ENCODE data around the gene INPP5D. TPM values are rescaled to one million over a fixed set of nuclear protein-coding genes. Genes with fewer than 3 reads are reported as not detected.

INPP5D gene
- polyA plus RNA-seq, 2 of the 4 experiments (the other 2 are of a cell fraction) = 0.26 to 0.53 TPM

- Histone ChIP-seq H3K4me2 (peak overlapping the region; percentile 84), H3K27ac (peak overlapping the region; percentile 68 to 73), H3K4me3 (peak overlapping the region; percentile 2; the same call in 1 of the 3 replicates), H3K9me3 (no peaks in the 10 kb centered on the region), H3K4me1 (peaks cover 14% of the 10 kb centered on the region)
- CTCF ChIA-PET = interaction anchor here (1.0 kb wide), 1 partner anchor 32 kb away, joined by 4 read pairs; no protein-coding TSS in a partner anchor
- FAIRE-seq (no peak), DNase-seq (ENCODE audit: low read depth in 1 of 2, low spot score in 1 of 2) (peak; percentile 28 to 56), ATAC-seq (peak; percentile 72 to 80)
- WGBS (ENCODE audit: missing lambda C conversion rate) = 19% methylated on average over 15 of the region's 19 CpGs
- POLR2A ChIA-PET = no interaction called here
- no peak for TF ChIP-seq BCL3 (IDR thresholded peaks at IDR 0.05)
- TF ChIP-seq HOXA7 (CRISPR knock-in tag; IDR thresholded peaks at IDR 0.05) = no peak
- TF ChIP-seq EHMT2 (IDR thresholded peaks at IDR 0.05; ENCODE audit: low read depth) = no peak
- TF ChIP-seq, protein P1, sequence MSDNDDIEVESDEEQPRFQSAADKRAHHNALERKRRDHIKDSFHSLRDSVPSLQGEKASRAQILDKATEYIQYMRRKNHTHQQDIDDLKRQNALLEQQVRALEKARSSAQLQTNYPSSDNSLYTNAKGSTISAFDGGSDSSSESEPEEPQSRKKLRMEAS (IDR thresholded peaks at IDR 0.05) = no peak
- 0 out of 2 replicates have a peak, but pooled peaks have one; percentile 17 for TF ChIP-seq POLR2A (IDR thresholded peaks at IDR 0.05; ENCODE audit: low read length)
- TF ChIP-seq PHF8 (IDR thresholded peaks at IDR 0.05; ENCODE audit: borderline replicate concordance, low read depth) = no peak
- TF ChIP-seq MAFK (IDR thresholded peaks at IDR 0.05; ENCODE audit: partially characterized antibody) = peak; percentile 16
Measured at GRCh38 chr2:233165895-233166661, 105.9 kb downstream of the INPP5D start.

- no peak for FAIRE-seq
- ChIA-PET CTCF (interaction anchor here (1.5 kb wide), 1 partner anchor 10 kb away, joined by 5 read pairs; no protein-coding TSS in a partner anchor), POLR2A (no interaction called here)
- no peak for ATAC-seq
- no peak for DNase-seq (ENCODE audit: low read depth in 1 of 2, low spot score in 1 of 2)
- TF ChIP-seq FOSL2 (IDR thresholded peaks at IDR 0.05) = no peak
- TF ChIP-seq FOSL2 (CRISPR knock-in tag; IDR thresholded peaks at IDR 0.05) = no peak
- TF ChIP-seq RNF2 (IDR thresholded peaks at IDR 0.05; ENCODE audit: borderline replicate concordance, low read depth) = no peak
- no peak for TF ChIP-seq EHMT2 (IDR thresholded peaks at IDR 0.05; ENCODE audit: low read depth)
- TF ChIP-seq POLR2AphosphoS2 (conservative IDR thresholded peaks at IDR 0.05; ENCODE audit: low read length) = no peak
- no peak for TF ChIP-seq EP300 (IDR thresholded peaks at IDR 0.05)
- TF ChIP-seq KDM5A (IDR thresholded peaks at IDR 0.05) = no peak
- TF ChIP-seq MAZ (IDR thresholded peaks at IDR 0.05; ENCODE audit: borderline replicate concordance, low read depth, low read length) = no peak
- no peak for TF ChIP-seq HOXB13 (CRISPR knock-in tag; IDR thresholded peaks at IDR 0.05; ENCODE audit: low read depth)
- no peak for TF ChIP-seq BCL3 (IDR thresholded peaks at IDR 0.05)
- TF ChIP-seq JUN (IDR thresholded peaks at IDR 0.05) = no peak
- no peak for TF ChIP-seq HDAC2 (IDR thresholded peaks at IDR 0.05)
- TF ChIP-seq, protein P1 (IDR thresholded peaks at IDR 0.05) = no peak
- TF ChIP-seq, protein P2, sequence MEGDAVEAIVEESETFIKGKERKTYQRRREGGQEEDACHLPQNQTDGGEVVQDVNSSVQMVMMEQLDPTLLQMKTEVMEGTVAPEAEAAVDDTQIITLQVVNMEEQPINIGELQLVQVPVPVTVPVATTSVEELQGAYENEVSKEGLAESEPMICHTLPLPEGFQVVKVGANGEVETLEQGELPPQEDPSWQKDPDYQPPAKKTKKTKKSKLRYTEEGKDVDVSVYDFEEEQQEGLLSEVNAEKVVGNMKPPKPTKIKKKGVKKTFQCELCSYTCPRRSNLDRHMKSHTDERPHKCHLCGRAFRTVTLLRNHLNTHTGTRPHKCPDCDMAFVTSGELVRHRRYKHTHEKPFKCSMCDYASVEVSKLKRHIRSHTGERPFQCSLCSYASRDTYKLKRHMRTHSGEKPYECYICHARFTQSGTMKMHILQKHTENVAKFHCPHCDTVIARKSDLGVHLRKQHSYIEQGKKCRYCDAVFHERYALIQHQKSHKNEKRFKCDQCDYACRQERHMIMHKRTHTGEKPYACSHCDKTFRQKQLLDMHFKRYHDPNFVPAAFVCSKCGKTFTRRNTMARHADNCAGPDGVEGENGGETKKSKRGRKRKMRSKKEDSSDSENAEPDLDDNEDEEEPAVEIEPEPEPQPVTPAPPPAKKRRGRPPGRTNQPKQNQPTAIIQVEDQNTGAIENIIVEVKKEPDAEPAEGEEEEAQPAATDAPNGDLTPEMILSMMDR (IDR thresholded peaks at IDR 0.05) = no peak
- TF ChIP-seq HES2 (IDR thresholded peaks at IDR 0.05) = no peak
- TF ChIP-seq POLR2A (IDR thresholded peaks at IDR 0.05; ENCODE audit: low read length) = no peak
- no peak for TF ChIP-seq ATOH8 (CRISPR knock-in tag; IDR thresholded peaks at IDR 0.05; ENCODE audit: low read depth)
- Histone ChIP-seq H3K9me3 (no peaks in the 10 kb centered on the region), H3K4me1 (peaks cover 14% of the 10 kb centered on the region), H3K27ac (no peak overlapping the region), H3K4me3 (no peak overlapping the region), H3K4me2 (no peak overlapping the region)
- 88% methylated on average over 4 of the region's 4 CpGs for WGBS (ENCODE audit: missing lambda C conversion rate)
Measured at GRCh38 chr2:233168445-233168844, 108.3 kb downstream of the INPP5D start.

All from A549 (cell line).